ENCODE measurements around the gene TMEM119. TPM values are rescaled to one million over a fixed set of nuclear protein-coding genes. Genes with fewer than 3 reads are reported as not detected.

The TMEM119 gene
- total and polyA plus RNA-seq, 2 of the 8 experiments (the other 6 are each of a cell fraction or from before 2014, with no cell fraction given), result 0.35 to 0.61 TPM

GRCh38 chr12:108548954-108549521 lies 48.8 kb downstream of the TMEM119 start:
- Histone ChIP-seq H3K27me3 (replicated peaks in 1 of 4; ENCODE audit: control insufficient read depth in 3 of 4, extremely low read depth in 1 of 4, insufficient read depth in 3 of 4, low read length in 3 of 4) (peaks cover 0 to 2% (median 0%) of the 10 kb centered on the region in 4 experiments; a peak in 1 of 7 replicates), H4K8ac (ENCODE audit: extremely low read depth, insufficient read depth, low read length) (no peak overlapping the region), H2BK12ac (ENCODE audit: low read depth, low read length) (no peak overlapping the region), H3K4me2 (ENCODE audit: insufficient read depth in 1 of 2, low read depth in 2 of 2, low read length in 2 of 2) (no peak overlapping the region), H2BK5ac (ENCODE audit: low read depth, low read length) (no peak overlapping the region), H3K4me3 (ENCODE audit: extremely low read depth in 1 of 4, insufficient read depth in 2 of 4, low read depth in 3 of 4, low read length in 4 of 4) (no peak overlapping the region), H3K9ac (replicated peaks in 1 of 4; ENCODE audit: extremely low read depth in 1 of 4, low read depth in 3 of 4, low read length in 3 of 4) (no peak overlapping the region), H4K5ac (ENCODE audit: insufficient read length, low read depth, low read length) (no peak overlapping the region), H4K20me1 (replicated peaks in 1 of 2; ENCODE audit: control insufficient read depth in 1 of 2, insufficient read depth in 2 of 2, low read length in 2 of 2) (peaks cover 4 to 16% of the 10 kb centered on the region in 2 experiments), H3K9me3 (ENCODE audit: insufficient read depth in 2 of 2, low read depth in 1 of 2, low read length in 1 of 2) (no peaks in the 10 kb centered on the region), H4K91ac (replicated peaks; ENCODE audit: insufficient read length, low read length) (no peak overlapping the region), H3K56ac (replicated peaks; ENCODE audit: insufficient read length, low read depth, low read length) (no peak overlapping the region), H3K27ac (ENCODE audit: low read depth, low read length) (no peak overlapping the region), H2BK120ac (replicated peaks; ENCODE audit: low read depth, low read length) (no peak overlapping the region), H3K79me1 (ENCODE audit: low read depth, low read length) (no peaks in the 10 kb centered on the region; the same call in none of the 2 replicates), H2AK5ac (ENCODE audit: low read depth, low read length) (no peak overlapping the region), H3K79me2 (ENCODE audit: control insufficient read depth in 1 of 2, insufficient read depth in 2 of 2, low read length in 2 of 2) (peaks cover 12 to 82% of the 10 kb centered on the region in 2 experiments), H3K14ac (ENCODE audit: insufficient read length) (no peak overlapping the region), H2BK15ac (ENCODE audit: low read length) (no peak overlapping the region), H3K18ac (ENCODE audit: extremely low read depth, low read length) (no peak overlapping the region), H3K23me2 (ENCODE audit: low read depth, low read length) (no peaks in the 10 kb centered on the region), H3K23ac (ENCODE audit: insufficient read length) (no peak overlapping the region), H2AFZ (ENCODE audit: low read length) (no peak overlapping the region), H3K36me3 (ENCODE audit: control insufficient read depth in 2 of 4, insufficient read depth in 4 of 4, low read length in 3 of 4) (peaks cover 21 to 46% (median 38%) of the 10 kb centered on the region in 4 experiments), H2BK20ac (ENCODE audit: low read length) (no peak overlapping the region), H3K4ac (replicated peaks; ENCODE audit: insufficient read length, low read depth, low read length) (no peak overlapping the region), H3K4me1 (replicated peaks in 1 of 4; ENCODE audit: control insufficient read depth in 3 of 4, insufficient read depth in 4 of 4, low read length in 3 of 4) (no peaks in the 10 kb centered on the region)
- TF ChIP-seq EP300 (IDR thresholded peaks at IDR 0.05; ENCODE audit: borderline replicate concordance in 1 of 2, low read depth in 2 of 2, low read length in 2 of 2), result no peak
- FAIRE-seq (no peak), DNase-seq (ENCODE audit: low read depth in 1 of 2, low spot score in 2 of 2) (no peak)
- WGBS, 2 experiments (ENCODE audit: extremely low coverage in 1 of 2, insufficient coverage in 1 of 2, insufficient read length in 1 of 2, insufficient replicate concordance in 2 of 2, low coverage in 1 of 2, low lambda C conversion rate in 2 of 2, missing lambda C conversion rate in 1 of 2), result 72% methylated on average over 7 of the region's 7 CpGs; no CpG with 5 or more reads in 1 of the 2 experiments
- CTCF ChIA-PET (ENCODE audit: partially characterized antibody), result interaction anchor here (0.7 to 1.5 kb wide), 5 partner anchors 16 to 557 kb away, joined by 3 to 7 read pairs (median 5); no protein-coding TSS in a partner anchor
- POLR2A ChIA-PET (ENCODE audit: partially characterized antibody), result interaction anchor here (1.0 to 6.1 kb wide), 4 partner anchors 9 to 17 kb away, joined by 3 to 40 read pairs (median 4); partner anchors contain the start of genes ISCU and SART3
